ENCODE measurements around the gene LRCOL1.

LRCOL1 gene

DNA sequence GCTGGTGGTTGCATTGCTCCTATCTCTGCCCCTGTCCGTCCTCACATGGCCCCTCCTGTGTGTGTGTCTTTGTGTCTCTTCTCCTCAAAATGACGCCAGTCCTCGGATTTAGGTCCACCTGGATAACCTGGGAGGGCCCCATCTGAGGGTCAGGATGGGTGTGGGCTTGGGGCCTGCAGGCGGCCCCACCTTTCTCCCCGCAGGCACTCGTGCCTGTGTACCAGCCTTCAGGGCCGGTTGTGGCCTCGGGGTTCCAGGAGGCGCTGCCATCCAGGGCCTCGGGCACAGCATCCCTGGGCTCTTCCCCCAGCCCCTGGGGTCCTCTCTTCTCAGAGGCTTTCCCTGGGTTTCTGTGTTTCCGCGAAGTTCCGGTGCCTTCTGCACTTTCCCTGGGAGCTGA lies 54.7 kb downstream of the LRCOL1 start:
- no peaks in the 10 kb centered on the region for H3K9me3 ChIP-seq
- peak overlapping the region; percentile 99 for H3K9ac ChIP-seq
- no peak for TF ChIP-seq Cebpa-rat (IDR thresholded peaks at IDR 0.05)
- no peaks in the 10 kb centered on the region for H3K27me3 ChIP-seq
- H4K20me1 ChIP-seq = peaks cover 11% of the 10 kb centered on the region
- H3K4me2 ChIP-seq = peak overlapping the region; percentile 93
- H3K36me3 ChIP-seq = peaks cover 24% of the 10 kb centered on the region; the same call in 1 of the 2 replicates
- H3K4me3 ChIP-seq = no peak overlapping the region; the same call in 1 of the 2 replicates
- peaks cover 89% of the 10 kb centered on the region for H3K4me1 ChIP-seq
- peak overlapping the region; percentile 99 for H3K27ac ChIP-seq

DNA sequence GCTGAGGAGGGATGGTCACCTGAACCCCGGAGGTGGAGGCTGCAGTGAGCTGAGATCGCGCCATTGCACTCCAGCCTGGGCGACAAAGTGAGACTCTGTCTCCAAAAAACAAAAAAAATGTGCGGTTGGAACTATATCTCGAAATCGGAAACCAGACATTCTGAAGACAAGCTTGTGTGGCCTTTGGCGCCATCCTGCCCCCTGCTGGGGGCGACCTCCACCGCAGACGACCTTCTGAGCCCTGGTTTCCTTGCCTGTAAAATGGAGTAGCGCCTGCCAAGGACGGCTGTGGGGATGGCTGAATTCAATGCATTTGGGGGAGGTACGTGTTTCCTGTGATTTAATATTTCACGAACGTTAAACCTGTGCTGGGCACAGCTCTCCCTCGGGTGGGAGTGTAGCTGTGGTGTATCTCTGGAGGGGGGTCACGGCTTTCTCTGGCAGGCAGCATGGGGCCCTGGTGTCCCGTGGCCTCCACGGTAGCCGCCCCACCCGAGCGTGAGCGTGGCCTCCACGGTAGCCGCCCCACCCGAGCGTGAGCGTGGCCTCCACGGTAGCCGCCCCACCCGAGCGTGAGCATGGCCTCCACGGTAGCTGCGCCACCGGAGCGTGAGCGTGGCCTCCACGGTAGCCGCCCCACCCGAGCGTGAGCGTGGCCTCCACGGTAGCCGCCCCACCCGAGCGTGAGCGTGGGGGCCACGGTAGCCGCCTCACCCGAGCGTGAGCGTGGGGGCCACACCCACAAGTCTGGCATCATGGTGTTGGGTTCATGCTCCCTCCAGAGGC lies 55.3 kb downstream of the LRCOL1 start:
- TF ChIP-seq Cebpa-rat (IDR thresholded peaks at IDR 0.05) = no peak
- Histone ChIP-seq H3K9me3 (no peaks in the 10 kb centered on the region), H3K4me1 (peaks cover 96% of the 10 kb centered on the region), H3K4me3 (no peak overlapping the region; the same call in 1 of the 2 replicates), H3K27me3 (no peaks in the 10 kb centered on the region), H4K20me1 (peaks cover 15% of the 10 kb centered on the region; the same call in 1 of the 2 replicates), H3K4me2 (peak overlapping the region; percentile 93), H3K36me3 (peaks cover 24% of the 10 kb centered on the region; the same call in 1 of the 2 replicates), H3K27ac (peak overlapping the region; percentile 99), H3K9ac (peak overlapping the region; percentile 99)
